OCI-LY7 (cell line): ENCODE results near the gene PLPP4. TPM values are rescaled to one million over a fixed set of nuclear protein-coding genes. Genes with fewer than 3 reads are reported as not detected.

Experiments
- BruUV-seq: library from RNA; stranded (reverse); fragments of 400-500 nt; replicated peaks from 2 replicates; lab custom pipeline; 2021; lab: Mats Ljungman, UMichigan
- CTCF ChIA-PET: fragments of 300-600 bp; sonication (Branson Sonifier 250); formaldehyde crosslinking; loops from one replicate; lab custom pipeline; 2022; ENCODE audit warnings: antibody characterized with exemption; ENCODE audit not compliant: unreplicated experiment; lab: Charles Lee
- POLR2A ChIA-PET: fragments of 300-600 bp; sonication (Branson Sonifier 250); formaldehyde crosslinking; loops from one replicate; lab custom pipeline; 2022; ENCODE audit warnings: antibody characterized with exemption; lab: Charles Lee
- DNase-seq: peaks from one replicate; pipeline ENCODE4 v3.0.0-alpha.2; 2015; ENCODE audit warnings: low spot score
- H2AFZ ChIP-seq: fragments of 200-600 bp; sonication (generic), shearing (Covaris generic); 2 replicates; pipeline ENCODE4 v1.6.1; 2014; ENCODE audit warnings: mild to moderate bottlenecking, antibody characterized with exemption, low read length, moderate library complexity
- H3K27ac ChIP-seq: fragments of 200-600 bp; sonication (generic); 2 replicates; pipeline ENCODE4 v1.5.1; 2014; ENCODE audit warnings: mixed run types, low read depth, mild to moderate bottlenecking, moderate library complexity, low read length, inconsistent platforms; ENCODE audit not compliant: poor library complexity, severe bottlenecking
- H3K36me3 ChIP-seq: fragments of 200-600 bp; sonication (generic); 2 replicates; pipeline ENCODE4 v1.6.1; 2014; ENCODE audit warnings: mild to moderate bottlenecking, antibody characterized with exemption, low read length, moderate library complexity, mixed read lengths; ENCODE audit not compliant: insufficient read depth
- H3K4me1 ChIP-seq: fragments of 200-600 bp; sonication (generic); 2 replicates; pipeline ENCODE4 v1.5.1; 2014; ENCODE audit warnings: mild to moderate bottlenecking, low read length; ENCODE audit not compliant: insufficient read depth, poor library complexity, severe bottlenecking
- H3K4me2 ChIP-seq: fragments of 200-600 bp; sonication (generic); 2 replicates; pipeline ENCODE4 v1.6.1; 2014; ENCODE audit warnings: mild to moderate bottlenecking, low read length
- H3K4me3 ChIP-seq: fragments of 200-600 bp; sonication (generic); 2 replicates; pipeline ENCODE4 v1.5.1; 2014; ENCODE audit warnings: mild to moderate bottlenecking, low read depth, low read length; ENCODE audit not compliant: poor library complexity, severe bottlenecking
- H3K79me2 ChIP-seq: fragments of 200-600 bp; sonication (generic); 2 replicates; pipeline ENCODE4 v1.6.1; 2016; ENCODE audit warnings: low read depth, mild to moderate bottlenecking, low read length, moderate library complexity, mixed read lengths; ENCODE audit not compliant: insufficient read depth
- H3K9me2 ChIP-seq: fragments of 200-600 bp; sonication (generic); 2 replicates; pipeline ENCODE4 v1.6.1; 2016; ENCODE audit warnings: mild to moderate bottlenecking, low read length, mixed read lengths; ENCODE audit not compliant: insufficient read depth
- H3K9me3 ChIP-seq: fragments of 200-600 bp; sonication (generic); 2 replicates; pipeline ENCODE4 v1.6.1; 2014; ENCODE audit warnings: mild to moderate bottlenecking, mixed run types, low read length, mixed read lengths
- H4K20me1 ChIP-seq: fragments of 200-600 bp; sonication (generic); 2 replicates; pipeline ENCODE4 v1.6.1; 2014; ENCODE audit warnings: mild to moderate bottlenecking, antibody characterized with exemption, low read length, moderate library complexity, mixed read lengths; ENCODE audit not compliant: insufficient read depth
- CTCF ChIP-seq: fragments of 200-600 bp; sonication (generic); conservative IDR thresholded peaks from 2 replicates; pipeline ENCODE4 v1.5.1; 2014; ENCODE audit warnings: mild to moderate bottlenecking, antibody characterized with exemption, low read length, moderate library complexity, mixed read lengths
- EZH2phosphoT487 ChIP-seq: fragments of 200-600 bp; sonication (generic); IDR thresholded peaks from 2 replicates; pipeline ENCODE4 v1.6.1; 2018; ENCODE audit warnings: low read depth, borderline replicate concordance, mild to moderate bottlenecking, mixed run types, antibody characterized with exemption, low read length, moderate library complexity, mixed read lengths
- intact Hi-C: fragments of 100-400 bp; cut with micrococcal nuclease; formaldehyde crosslinking; loops from one replicate; pipeline ENCODE4 v1.10.0; 2022; ENCODE audit not compliant: unreplicated experiment
- total RNA-seq, 2 experiments: library from RNA; depleted of rRNA in 1 of 2; stranded (reverse); fragments of >200 nt in 1 of 2; shearing (Covaris generic) in 1 of 2; gene quantifications; 2 replicates each; pipeline ENCODE4 v1.2.3, GENCODE V29; 2014 to 2022

The PLPP4 gene
- total RNA-seq, 2 experiments from 2014 or later, result not detected

- Histone ChIP-seq H3K9me2 (no peaks in the 10 kb centered on the region), H3K9me3 (no peaks in the 10 kb centered on the region), H3K4me1 (no peaks in the 10 kb centered on the region), H3K27ac (no peak overlapping the region), H3K36me3 (no peaks in the 10 kb centered on the region), H4K20me1 (no peaks in the 10 kb centered on the region), H3K4me2 (no peak overlapping the region), H3K4me3 (no peak overlapping the region), H3K79me2 (no peaks in the 10 kb centered on the region), H2AFZ (no peak overlapping the region)
- intact Hi-C loops, result no loop called here
- POLR2A ChIA-PET, result no interaction called here
- CTCF ChIA-PET, result no interaction called here
- TF ChIP-seq EZH2phosphoT487 (no peak), CTCF (no peak)
- no TSS peak for BruUV-seq
- DNase-seq, result no peak
These were observed 151.0 kb downstream of the PLPP4 start for GRCh38 chr10:120607710-120608703.

GRCh38 chr10:120609006-120609405 lies 152.0 kb downstream of the PLPP4 start:
- Histone ChIP-seq H3K9me2 (no peaks in the 10 kb centered on the region), H3K27ac (no peak overlapping the region), H3K4me3 (no peak overlapping the region), H2AFZ (no peak overlapping the region), H3K9me3 (no peaks in the 10 kb centered on the region), H3K36me3 (no peaks in the 10 kb centered on the region), H3K4me1 (no peaks in the 10 kb centered on the region), H3K4me2 (no peak overlapping the region), H3K79me2 (no peaks in the 10 kb centered on the region), H4K20me1 (no peaks in the 10 kb centered on the region)
- intact Hi-C loops, result no loop called here
- BruUV-seq, result no TSS peak
- CTCF ChIA-PET, result no interaction called here
- no peak for DNase-seq
- POLR2A ChIA-PET, result no interaction called here
- TF ChIP-seq EZH2phosphoT487 (no peak), CTCF (no peak)

- CTCF ChIA-PET, result no interaction called here
- Histone ChIP-seq H2AFZ (no peak overlapping the region), H3K27ac (no peak overlapping the region), H3K79me2 (no peaks in the 10 kb centered on the region), H3K4me3 (no peak overlapping the region), H3K36me3 (no peaks in the 10 kb centered on the region), H3K9me2 (no peaks in the 10 kb centered on the region), H3K4me2 (no peak overlapping the region), H4K20me1 (no peaks in the 10 kb centered on the region), H3K9me3 (no peaks in the 10 kb centered on the region), H3K4me1 (no peaks in the 10 kb centered on the region)
- TF ChIP-seq CTCF, result no peak
- TF ChIP-seq EZH2phosphoT487, result no peak
- no peak for DNase-seq
- intact Hi-C loops, result no loop called here
- POLR2A ChIA-PET, result interaction anchor here (1.0 kb wide), 1 partner anchor 101 kb away, joined by 3 read pairs; no protein-coding TSS in a partner anchor
- no TSS peak for BruUV-seq
These were observed 153.8 kb downstream of the PLPP4 start for GRCh38 chr10:120610791-120611190.
